ENCODE results near the gene DMRT1.
A peak's percentile ranks its signal among the peaks of the same experiment; 100 is the strongest.

The DMRT1 gene

DNA sequence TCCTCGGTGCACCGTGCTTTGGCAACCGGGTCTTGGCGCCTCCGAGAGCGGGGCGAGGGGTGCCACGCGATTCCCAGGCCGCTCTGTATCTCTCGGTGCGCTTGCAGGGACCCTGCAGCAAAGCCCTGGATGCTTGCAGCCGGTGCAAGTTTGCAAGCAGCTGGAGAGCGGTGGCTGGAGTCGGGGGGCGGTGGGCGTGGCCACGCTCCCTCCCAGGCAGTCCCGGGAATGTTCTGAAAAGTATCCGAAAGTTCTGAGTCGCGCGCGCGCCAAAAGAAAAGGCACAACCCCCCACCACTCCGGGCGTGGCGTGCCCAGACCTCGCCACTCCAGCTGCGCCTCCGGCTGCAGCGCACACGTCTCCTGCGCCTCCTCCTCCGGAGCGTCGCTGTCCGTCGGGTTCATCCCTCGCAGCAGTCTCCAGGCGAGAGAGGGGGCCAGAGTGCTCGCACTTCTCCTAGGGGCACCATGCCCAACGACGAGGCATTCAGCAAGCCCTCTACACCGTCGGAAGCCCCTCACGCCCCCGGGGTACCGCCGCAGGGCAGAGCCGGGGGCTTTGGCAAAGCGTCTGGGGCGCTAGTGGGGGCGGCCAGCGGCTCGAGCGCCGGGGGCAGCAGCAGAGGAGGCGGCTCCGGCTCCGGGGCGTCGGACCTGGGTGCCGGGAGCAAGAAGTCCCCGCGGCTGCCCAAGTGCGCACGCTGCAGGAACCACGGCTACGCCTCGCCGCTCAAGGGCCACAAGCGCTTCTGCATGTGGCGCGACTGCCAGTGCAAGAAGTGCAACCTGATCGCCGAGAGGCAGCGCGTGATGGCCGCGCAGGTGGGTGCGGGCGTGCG, at the start of gene DMRT1:
Gene DMRT1, plus strand, starts transcription at position 327 of the 839 bp plus-strand sequence. Its CDS starts 142 bp downstream, at position 469.
- DNase-seq (ENCODE audit: low spot score): no peak

DNA sequence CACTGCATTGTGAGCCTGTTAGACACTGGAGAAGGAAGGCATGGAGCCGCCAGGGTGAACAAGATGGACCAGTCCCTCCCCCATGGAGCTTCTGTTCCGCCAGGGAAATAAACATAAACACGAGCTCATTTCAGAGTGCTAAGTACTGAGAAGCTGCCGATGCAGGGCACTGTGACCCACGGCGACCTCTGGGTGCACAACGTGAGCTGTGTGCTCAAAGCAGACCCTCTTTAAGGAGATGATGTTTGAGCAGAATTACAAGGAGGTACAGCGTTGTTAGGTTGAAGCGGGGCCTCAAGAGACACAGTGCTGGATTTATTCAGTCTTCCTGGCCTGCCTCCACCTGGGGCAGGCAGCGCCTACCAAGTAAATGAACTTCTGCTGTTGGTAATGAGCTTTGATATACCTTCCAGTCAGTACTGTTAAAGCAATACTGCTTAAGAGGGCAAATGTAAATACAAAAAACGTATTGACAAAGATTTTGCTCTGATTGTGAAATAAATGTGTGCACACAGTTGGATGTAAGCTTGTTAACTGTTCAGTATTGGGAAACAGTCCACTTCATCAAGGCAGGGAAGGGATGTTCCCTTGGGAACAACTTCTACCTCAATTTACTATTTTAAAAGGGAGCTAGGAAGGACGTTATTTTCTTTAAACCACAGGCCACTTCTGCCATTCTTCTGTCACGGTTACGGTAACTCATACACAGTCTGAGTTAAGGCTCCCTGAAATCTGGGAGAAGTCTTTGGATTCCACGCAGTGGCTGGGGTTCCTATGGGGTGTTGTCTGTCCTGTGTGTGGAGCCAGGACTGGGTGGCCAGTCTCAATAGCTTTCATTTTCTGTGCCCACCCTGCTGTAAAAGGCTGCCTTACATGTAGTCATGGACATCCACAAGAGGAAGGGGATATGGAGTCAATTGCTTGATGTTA, 48.9 kb upstream of the DMRT1 start:
- no peak for DNase-seq (ENCODE audit: low spot score)

DNA sequence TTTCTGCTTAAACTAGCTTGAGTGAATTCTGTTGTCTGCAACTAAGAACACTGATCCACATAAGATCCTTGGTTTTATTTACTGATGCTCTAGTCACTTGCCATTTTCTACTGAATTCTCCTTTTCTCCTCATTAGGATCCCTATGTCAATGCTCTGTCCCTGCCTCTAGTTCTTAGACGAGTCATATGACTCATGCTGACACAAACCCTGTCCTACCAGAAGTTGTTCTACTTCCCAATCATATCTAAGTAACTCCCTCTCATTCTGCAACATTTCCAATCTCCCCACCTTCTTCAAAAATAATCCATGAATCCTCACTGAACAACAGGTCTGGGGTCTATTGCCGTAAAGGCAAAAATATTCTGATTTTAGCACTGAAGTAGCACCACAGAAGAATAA, 47.1 kb upstream of the DMRT1 start:
- no peak for DNase-seq (ENCODE audit: low spot score)

DNA sequence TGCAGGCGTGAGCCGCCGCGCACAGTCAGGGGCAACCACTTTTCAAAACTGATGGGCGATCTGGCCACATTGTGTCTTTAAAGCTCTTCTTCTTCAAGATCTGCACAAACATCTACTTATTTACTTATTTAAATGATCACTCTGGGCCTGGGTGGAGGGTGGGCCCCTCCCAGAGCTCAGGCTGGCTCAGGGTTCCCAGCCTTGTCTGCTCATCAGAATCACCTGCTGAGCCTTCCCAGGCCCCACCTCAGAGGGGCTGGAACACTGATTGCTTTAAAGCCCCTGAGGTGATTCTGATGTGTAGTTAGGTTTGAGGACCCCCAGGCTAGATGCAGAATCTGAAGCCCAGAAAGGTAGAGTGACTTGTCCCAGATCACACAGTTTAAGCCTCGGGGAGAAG, 45.6 kb upstream of the DMRT1 start:
- no peak for DNase-seq (ENCODE audit: low spot score)

DNA sequence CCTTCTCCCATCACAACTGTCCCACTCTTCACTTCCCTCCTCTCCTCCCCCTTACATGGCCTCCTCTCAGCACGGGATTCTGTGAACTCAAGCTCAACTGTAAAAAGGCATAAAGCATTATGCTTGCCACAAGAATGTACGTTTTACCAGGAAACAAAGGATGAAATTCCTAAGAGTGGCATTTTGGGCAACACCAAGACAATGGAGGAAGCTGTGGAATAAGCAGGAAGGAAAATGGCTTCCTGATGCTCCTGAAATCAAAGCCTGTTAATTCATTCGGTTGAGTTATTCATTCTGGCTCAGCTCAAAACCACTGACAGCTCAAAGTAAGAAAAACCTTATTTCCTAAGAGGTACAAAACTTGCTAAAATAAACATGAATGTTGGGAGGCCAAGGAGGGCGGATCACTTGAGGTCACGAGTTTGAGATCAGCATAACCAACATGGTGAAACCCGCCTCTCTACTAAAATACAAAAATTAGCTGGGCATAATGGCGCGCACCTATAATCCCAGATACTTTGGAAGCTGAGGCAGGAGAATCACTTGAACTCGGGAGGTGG, 40.8 kb upstream of the DMRT1 start:
- DNase-seq (ENCODE audit: low spot score): no peak

DNA sequence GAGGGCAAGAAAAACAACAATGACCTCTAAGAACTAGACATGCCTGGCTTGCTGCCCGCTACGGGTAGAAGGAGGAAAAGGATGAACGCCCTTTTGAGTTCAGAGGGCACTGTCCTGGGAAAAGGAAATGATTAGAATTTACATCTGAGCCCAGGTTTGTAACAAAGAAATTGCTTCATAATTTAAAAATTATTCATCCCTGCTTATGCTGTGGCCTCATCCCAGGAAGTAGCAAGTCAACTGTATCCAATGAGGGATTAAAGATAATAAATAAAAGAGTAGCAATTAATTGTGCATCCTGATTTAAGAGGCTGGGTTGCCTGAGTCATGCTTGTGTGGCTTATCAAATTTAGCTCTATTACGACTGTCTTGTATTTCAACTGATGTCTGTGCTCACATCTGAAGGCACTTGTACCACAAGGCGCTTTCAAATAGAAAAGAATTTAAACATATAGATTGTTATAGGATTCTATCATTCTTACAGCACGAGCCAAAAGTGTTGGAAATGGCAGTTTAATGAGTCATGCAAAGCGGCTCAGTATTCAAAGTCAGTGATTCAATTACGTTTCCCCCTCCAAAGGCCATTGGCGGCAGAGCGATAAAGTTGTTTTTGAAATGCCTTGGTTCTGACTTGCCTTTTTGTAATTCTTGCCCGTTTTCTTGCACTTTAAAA, 40.0 kb upstream of the DMRT1 start:
- DNase-seq (ENCODE audit: low spot score): no peak

DNA sequence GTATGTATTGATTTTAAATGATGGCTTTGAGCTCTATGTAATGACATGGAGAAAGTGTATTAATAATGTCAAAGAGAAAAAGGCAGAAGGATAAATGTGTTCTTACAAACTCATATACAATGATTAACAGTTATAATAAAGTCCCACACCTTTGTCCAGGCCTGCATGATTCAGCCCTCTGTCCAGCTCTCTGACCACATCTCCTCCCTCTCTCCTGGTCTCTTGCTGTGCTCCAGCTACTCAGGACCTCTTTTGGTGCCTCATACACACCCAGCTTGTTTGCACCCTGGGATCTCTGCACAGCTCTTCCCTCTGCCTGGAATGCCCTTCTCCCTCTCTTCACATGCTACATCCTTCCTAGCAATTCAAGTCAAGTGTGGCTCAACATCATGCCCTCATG, 37.5 kb upstream of the DMRT1 start:
- DNase-seq (ENCODE audit: low spot score): no peak

DNA sequence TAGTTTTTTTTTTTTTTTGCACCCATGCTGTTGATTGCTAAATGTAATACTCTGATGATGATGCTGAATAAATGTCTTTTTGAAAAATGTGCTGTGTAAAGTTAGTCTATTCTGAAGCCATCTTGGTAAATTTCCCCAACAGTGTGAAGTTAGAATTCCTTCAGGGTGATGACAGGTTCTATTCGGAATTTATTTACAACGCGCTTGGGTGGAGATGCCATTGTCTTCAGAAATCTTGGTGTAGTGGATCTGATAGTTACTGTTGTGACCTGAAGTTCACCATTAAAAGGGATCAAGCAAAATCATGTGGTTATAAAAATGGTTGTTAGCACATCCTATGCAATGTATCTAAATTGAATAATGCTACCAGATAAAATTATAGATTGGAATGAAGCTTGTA, 36.3 kb upstream of the DMRT1 start:
- DNase-seq (ENCODE audit: low spot score): no peak

DNA sequence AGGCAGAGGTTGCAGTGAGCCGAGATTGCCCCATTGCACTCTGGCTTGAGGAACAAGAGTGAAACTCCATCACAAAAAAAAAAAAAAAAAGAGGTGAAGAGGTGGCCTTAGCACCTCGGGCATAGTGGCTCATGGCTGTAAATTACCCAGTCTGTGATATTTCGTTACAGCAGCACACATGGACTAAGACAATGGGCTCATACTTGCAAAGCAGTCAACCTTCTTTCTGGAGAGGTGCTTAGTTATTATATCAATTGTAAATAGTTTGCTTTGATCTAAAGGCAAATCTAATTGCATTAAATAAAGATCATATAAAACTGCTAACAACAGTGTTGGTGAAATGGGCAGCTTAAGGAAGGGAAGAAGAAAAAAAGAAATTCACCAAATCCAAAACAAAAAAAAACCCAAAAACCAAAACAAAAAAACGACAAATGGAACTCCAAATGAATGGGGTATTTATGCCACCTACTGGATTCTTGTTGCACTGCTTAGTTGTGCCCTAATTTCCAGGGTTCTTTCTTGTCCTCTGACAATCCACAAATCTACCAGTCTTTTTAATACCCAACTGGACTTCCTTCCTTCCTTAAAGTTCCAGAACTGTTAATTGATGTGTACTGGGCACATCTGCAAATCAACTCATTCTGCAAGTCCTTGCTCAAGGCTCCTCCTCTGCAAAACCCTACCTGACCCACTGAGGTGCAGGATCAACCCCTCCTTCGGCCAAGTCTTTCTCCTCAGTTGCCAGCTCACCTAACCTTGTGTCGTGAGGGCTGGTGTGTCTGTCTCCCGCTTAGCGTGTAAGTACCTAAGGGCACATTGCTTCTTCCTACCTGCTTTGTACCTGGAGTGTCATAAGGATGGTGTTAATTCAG, 35.0 kb upstream of the DMRT1 start:
- peak; percentile 67 for DNase-seq (ENCODE audit: low spot score)

DNA sequence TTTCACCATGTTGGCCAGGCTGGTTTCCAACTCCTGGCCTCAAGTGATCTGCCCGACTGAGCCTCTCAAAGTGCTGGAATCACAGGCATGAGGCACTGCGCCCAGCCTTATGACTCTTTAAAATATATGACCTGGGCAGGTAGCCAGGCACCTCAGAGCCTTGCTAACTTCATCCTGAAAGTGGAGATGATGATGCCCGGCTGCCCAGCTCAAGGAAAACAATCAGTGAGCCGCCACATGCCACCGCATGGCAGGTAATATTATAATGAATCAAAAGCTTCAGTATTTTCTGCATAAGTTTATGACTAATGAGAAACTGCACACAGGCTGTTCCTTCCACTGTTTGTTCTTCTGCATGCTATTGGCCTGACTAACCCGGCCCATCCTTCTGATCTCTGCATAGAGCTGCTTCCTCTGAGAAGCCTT, 30.4 kb upstream of the DMRT1 start:
- no peak for DNase-seq (ENCODE audit: low spot score)

DNA sequence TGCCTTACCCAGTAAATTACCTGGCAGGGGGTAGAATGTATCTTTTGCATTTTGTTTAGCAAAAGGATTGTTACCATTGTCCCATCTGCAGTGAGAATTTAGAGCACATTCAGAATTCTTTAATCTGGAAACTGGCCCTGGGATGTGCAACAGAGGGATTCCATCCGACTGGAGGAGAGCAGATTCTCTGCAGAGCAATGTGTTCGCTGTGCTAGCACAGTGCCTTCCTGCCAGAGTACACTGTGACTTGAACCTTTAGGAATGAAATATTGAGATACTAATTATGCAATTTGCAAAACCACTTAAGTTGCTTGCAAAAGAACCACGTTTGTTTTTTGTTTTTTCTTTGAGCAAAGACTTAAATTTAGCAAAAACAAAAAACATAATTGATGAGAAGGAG, 22.5 kb upstream of the DMRT1 start:
- no peak for DNase-seq (ENCODE audit: low spot score)

DNA sequence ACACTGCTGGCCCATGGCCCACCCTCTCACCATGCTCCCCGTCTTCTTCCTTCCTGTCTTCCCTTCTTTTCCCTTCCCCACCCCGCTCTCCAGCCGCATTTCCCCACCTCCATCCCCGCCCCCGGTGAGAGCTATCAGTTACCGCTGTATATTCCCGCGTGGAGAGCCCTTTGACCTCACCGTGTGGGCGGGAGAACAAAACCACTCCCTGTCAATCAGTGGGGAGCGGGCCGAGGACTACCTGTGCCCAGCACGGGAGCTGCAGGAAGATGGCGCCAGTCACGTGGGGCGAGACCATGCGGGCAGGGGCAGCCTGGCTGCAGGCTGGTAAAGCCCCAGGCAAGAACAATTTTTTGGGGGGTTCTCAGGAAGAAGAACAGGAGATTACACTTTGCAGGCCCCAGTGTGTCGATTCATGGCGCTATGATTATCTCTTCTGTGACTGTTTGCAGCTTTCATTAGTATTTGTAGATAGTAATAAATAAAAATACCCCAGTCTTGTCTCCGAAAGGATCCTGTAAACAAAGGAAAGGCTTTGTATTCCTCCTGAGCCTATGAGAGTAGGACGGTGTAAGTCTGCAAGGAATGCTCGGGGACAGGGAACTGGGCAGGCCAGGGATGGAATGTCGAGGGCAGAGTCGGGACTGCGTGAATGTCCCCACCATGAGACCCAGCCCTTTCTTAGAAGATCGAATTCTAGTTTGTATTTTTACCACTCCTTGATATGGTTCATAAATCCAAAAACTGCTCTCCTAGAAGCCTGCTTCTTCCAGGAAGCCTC, 14.8 kb upstream of the DMRT1 start:
- DNase-seq (ENCODE audit: low spot score): no peak

DNA sequence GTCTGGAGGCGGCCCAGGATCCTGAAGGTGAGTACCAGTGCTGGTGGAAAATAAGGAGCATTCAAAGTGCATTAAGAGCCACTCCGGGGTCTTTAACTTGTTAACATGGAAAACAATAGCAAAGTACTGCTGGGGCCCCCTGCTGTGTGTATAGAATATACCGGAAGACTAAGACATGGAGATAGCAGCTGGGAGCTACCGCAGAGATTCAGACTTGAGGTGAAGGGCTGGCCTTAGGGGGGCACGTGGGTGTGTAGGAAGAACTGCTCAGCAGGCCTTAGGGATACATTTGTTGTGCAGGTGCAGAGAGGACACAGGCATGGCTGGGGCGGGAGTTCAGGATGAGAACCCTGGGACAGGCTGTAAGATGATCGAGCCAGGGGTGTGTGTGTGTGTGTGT, 1.2 kb upstream of the DMRT1 start:
- DNase-seq (ENCODE audit: low spot score): no peak

DNA sequence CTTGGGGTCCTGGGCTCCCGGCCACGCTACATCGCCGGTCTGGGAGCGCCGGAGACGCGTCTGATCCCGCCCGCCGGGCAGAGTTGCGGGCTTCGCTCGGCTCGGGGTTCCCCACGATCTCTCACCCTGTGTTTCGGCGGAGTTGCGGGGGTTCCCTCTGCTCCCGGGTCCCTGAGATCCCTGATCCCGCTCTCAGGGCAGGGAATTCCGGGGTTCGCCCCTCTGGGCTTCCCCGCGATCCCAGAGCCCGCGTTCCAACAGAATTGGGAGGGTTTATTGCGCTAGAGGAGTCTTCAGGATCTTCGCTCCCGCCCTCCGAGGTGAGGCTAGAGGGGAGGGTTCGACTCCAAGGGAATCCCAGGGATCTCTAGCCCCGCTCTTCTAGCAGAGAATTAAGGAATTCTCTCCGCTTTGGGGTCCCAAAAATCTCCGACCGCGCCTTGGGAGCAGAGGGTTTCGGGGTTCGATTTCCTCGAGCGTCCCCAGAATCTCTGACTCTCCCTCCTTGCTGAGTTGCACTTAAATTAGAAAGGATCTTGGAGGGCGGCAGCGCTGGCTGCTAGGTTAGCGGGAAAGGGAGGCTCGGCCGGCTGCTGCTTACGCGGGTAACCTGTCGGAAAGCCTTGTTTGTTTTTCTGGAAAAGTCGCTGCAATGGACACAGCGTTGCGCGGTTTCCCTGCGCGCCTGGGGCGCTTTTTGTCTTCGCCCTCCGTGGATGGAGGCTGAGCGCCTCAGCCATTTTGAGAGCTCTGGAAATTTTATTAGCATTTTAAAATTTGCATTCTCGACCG, 1.3 kb downstream of the DMRT1 start:
- DNase-seq (ENCODE audit: low spot score): no peak

DNA sequence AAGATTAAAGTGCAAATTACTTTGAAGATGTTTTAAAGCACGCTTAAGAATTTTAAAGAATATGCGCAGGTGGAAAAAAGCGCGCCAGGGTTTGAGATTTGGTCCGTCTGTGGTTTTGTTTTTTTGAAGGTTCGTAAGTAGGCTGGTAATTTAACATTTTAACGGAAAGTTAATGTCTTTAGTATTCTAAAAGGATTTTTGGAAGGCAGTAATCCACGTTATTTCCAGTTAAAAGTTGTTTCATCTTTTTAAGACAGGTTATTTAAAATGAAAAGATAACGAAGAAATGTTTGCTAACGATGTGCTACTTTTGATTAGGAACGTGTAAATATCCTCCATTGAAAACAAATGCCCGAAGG, 1.9 kb downstream of the DMRT1 start:
- no peak for DNase-seq (ENCODE audit: low spot score)

DNA sequence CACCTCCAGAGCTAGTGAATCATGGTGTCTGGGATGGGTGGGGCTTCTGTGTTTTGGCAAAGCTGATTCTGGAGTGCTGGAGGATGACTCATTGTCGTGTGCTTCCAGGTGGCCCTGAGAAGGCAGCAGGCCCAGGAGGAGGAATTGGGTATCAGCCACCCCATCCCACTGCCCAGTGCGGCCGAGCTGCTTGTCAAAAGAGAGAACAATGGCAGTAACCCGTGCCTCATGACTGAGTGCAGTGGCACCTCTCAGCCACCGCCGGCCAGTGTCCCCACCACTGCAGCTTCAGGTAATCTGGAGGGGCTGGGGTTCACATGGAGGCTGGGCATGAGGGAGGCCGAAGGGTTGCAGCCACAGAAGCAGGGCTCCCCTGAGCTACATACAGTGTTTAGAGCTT, 5.4 kb downstream of the DMRT1 start:
- no peak for DNase-seq (ENCODE audit: low spot score)

DNA sequence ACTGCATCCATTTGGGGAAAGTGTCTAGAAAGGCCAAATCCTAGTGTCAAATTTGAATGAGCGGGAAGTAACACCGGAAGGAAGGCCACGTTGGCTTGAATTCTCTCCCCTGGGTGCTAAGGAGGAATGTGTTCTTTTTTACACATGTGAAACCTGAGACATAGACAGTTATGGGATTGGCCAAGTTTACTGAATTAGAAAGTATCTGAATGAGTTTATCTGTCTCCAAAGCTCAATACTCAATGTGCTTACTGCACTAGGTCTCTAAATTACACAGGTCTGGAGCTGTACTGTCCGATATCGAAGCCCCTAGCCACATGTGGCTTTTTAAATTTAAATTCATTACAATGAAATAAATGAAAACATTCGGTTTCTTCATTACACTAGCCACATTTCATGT, 6.0 kb downstream of the DMRT1 start:
- DNase-seq (ENCODE audit: low spot score): no peak

DNA sequence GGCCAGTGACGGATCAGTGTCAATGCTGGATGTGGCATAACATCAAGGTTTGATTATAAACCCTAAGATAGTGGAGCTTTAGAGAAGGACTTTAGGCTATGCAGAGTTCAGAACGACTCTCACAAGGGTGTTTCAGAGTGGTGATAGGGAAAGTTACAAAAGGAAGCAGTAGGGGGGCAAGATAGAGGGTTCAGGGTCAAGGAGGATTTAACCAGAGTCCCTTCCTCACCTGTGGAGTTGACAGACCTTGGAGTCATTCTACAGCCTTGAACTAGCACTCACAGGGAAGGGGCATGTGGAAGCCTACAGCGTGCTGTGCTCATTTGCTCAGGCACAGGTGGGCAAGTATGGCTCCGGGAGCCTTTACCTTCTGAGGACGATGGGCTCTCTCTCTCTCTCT, 7.9 kb downstream of the DMRT1 start:
- DNase-seq (ENCODE audit: low spot score): no peak

DNA sequence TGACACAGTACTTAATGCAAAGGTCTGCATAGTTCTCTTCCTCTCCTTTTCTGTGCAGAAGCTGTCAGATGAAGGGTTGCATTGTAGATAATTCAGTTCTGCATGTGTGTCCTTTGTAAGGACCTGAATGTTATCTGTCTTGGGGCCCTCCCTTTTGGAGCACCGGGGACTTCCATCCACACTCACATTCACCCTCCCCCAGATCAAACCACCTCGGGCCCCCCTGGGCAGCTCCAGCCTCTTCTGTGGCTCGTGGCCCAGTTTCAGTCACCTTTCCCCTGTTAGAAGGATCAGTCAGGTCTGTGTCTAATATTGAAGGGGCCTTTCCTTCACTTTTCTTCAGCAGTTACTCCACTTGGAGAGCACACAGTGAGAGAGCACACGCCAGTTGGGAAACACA, 11.0 kb downstream of the DMRT1 start:
- DNase-seq (ENCODE audit: low spot score): no peak

DNA sequence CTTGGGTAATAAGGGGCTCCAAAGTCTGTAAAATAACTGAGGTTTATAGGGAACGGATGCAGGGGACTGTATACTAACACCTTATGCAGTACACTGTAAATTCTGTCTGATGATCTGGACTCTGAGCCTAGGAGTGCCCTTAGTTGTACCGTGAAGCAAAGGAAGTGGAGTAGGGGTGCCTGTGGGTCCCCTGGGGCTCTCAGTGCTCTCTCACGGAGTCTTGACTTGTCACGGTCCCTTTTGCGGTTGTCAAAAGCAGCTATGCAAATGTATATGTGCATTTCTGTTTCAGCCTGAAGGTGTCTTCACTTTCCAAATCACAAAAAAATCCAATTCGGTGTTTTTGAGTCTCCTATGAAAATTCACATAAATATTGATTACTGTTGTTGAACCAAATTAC, 17.8 kb downstream of the DMRT1 start:
- DNase-seq (ENCODE audit: low spot score): peak; percentile 81

Measured in NAMALWA (cell line).